Measurements from ENCODE around the gene ADM5. TPM values are rescaled to one million over a fixed set of nuclear protein-coding genes. Genes with fewer than 3 reads are reported as not detected.

The ADM5 gene
- total and polyA plus RNA-seq, 10 donors = 1.4 to 14.2 (median 3.7) TPM

GRCh38 chr19:49704888-49705642 lies 15.7 kb downstream of the ADM5 start:
- intact Hi-C loops (cut with DNase I; ENCODE audit: low total_unique reads) = no loop called here
- TF ChIP-seq POLR2A (IDR thresholded peaks at IDR 0.05) (no peak), CTCF (IDR thresholded peaks at IDR 0.05 in 8 of 11, conservative IDR thresholded peaks at IDR 0.05 in 3 of 11) (no peak), POLR2AphosphoS5 (IDR thresholded peaks at IDR 0.05) (no peak)
- no peak for DNase-seq
- Histone ChIP-seq H3K27me3 (replicated peaks in 1 of 7) (peaks cover 0 to 17% (median 0%) of the 10 kb centered on the region in 7 donors), H3K27ac (no peak overlapping the region), H3K4me1 (no peaks in the 10 kb centered on the region), H3K4me3 (no peak overlapping the region), H3K36me3 (peaks cover 0 to 5% (median 0%) of the 10 kb centered on the region in 6 donors), H3K9me3 (no peaks in the 10 kb centered on the region)
- WGBS, 5 donors = 84 to 90% (median 85%) methylated on average over 18 to 22 of the region's 22 CpGs

GRCh38 chr19:49705919-49706318 lies 16.5 kb downstream of the ADM5 start:
- Histone ChIP-seq H3K27me3 (replicated peaks in 1 of 7) (peaks cover 0 to 13% (median 0%) of the 10 kb centered on the region in 7 donors), H3K27ac (no peak overlapping the region), H3K9me3 (no peaks in the 10 kb centered on the region), H3K4me1 (no peaks in the 10 kb centered on the region), H3K36me3 (peaks cover 0 to 5% (median 0%) of the 10 kb centered on the region in 6 donors), H3K4me3 (no peak overlapping the region)
- no peak for DNase-seq
- TF ChIP-seq POLR2A (IDR thresholded peaks at IDR 0.05) = no peak
- TF ChIP-seq POLR2AphosphoS5 (IDR thresholded peaks at IDR 0.05) = no peak
- TF ChIP-seq CTCF (IDR thresholded peaks at IDR 0.05 in 8 of 11, conservative IDR thresholded peaks at IDR 0.05 in 3 of 11) = no peak
- WGBS, 5 donors = 85 to 94% (median 92%) methylated on average over 8 to 16 of the region's 16 CpGs
- intact Hi-C loops (cut with DNase I; ENCODE audit: low total_unique reads) = no loop called here

GRCh38 chr19:49710372-49710951 lies 21.1 kb downstream of the ADM5 start:
- no peak for DNase-seq
- Histone ChIP-seq H3K4me3 (no peak overlapping the region), H3K27ac (no peak overlapping the region), H3K4me1 (no peaks in the 10 kb centered on the region), H3K9me3 (no peaks in the 10 kb centered on the region), H3K36me3 (peaks cover 0 to 5% (median 0%) of the 10 kb centered on the region in 6 donors), H3K27me3 (replicated peaks in 1 of 7) (no peaks in the 10 kb centered on the region)
- intact Hi-C loops (cut with DNase I; ENCODE audit: low total_unique reads) = no loop called here
- WGBS, 5 donors = 92 to 96% (median 93%) methylated on average over 20 of the region's 20 CpGs
- no peak for TF ChIP-seq POLR2AphosphoS5 (IDR thresholded peaks at IDR 0.05)
- no peak for TF ChIP-seq CTCF (IDR thresholded peaks at IDR 0.05 in 8 of 11, conservative IDR thresholded peaks at IDR 0.05 in 3 of 11)
- TF ChIP-seq POLR2A (IDR thresholded peaks at IDR 0.05) = no peak

GRCh38 chr19:49712397-49712859 lies 23.0 kb downstream of the ADM5 start:
- no peak for DNase-seq

More at GRCh38 chr19:49712397-49712859, 23.0 kb downstream of the ADM5 start:
- TF ChIP-seq POLR2AphosphoS5 (IDR thresholded peaks at IDR 0.05) (no peak), POLR2A (IDR thresholded peaks at IDR 0.05) (no peak), CTCF (IDR thresholded peaks at IDR 0.05 in 8 of 11, conservative IDR thresholded peaks at IDR 0.05 in 3 of 11) (no peak)
- WGBS, 5 donors = 54 to 75% (median 68%) methylated on average over 20 of the region's 20 CpGs
- H3K9me3 ChIP-seq = no peaks in the 10 kb centered on the region
- H3K36me3 ChIP-seq = no peaks in the 10 kb centered on the region
- peaks cover 0 to 10% (median 7%) of the 10 kb centered on the region in 6 donors for H3K4me1 ChIP-seq
- no peaks in the 10 kb centered on the region for H3K27me3 ChIP-seq (replicated peaks in 1 of 7)
- no peak overlapping the region for H3K4me3 ChIP-seq
- H3K27ac ChIP-seq = no peak overlapping the region
- intact Hi-C loops (cut with DNase I; ENCODE audit: low total_unique reads) = no loop called here

Measured in spleen (tissue), 11 donors.